HepG2 (cell line): ENCODE data around the gene ELAVL3. TPM values are rescaled to one million over a fixed set of nuclear protein-coding genes. Genes with fewer than 3 reads are reported as not detected.

Experiments used
- ELF4 ChIP-seq: sonication (generic); formaldehyde crosslinking; IDR thresholded peaks from 2 replicates; pipeline ENCODE4 v1.5.0; 2020; ENCODE audit warnings: missing genetic modification reagents, mild to moderate bottlenecking, moderate library complexity, borderline replicate concordance
- HHEX ChIP-seq: IDR thresholded peaks from 2 replicates; pipeline ENCODE4 v1.6.1; 2016; ENCODE audit warnings: control low read depth
- POLR2A ChIP-seq, 2 experiments: IDR thresholded peaks; 2 replicates each; pipeline ENCODE4 v1.6.1; 2011; ENCODE audit warnings: low read depth in 2 of 2, low read length in 2 of 2, mild to moderate bottlenecking in 1 of 2, moderate library complexity in 1 of 2; ENCODE audit not compliant: insufficient read depth in 1 of 2
- SP5 ChIP-seq: IDR thresholded peaks from 2 replicates; pipeline ENCODE4 v1.6.1; 2016; ENCODE audit warnings: low read depth, borderline replicate concordance
- YEATS2 ChIP-seq: sonication (generic); formaldehyde crosslinking; IDR thresholded peaks from 2 replicates; pipeline ENCODE4 v1.4.0; 2020; ENCODE audit warnings: missing genetic modification reagents, borderline replicate concordance
- ZMYM2 ChIP-seq: sonication (generic); formaldehyde crosslinking; IDR thresholded peaks from 2 replicates; pipeline ENCODE4 v1.8.0; 2022; ENCODE audit warnings: mild to moderate bottlenecking, missing genetic modification reagents
- ZNF660 ChIP-seq: sonication (generic); formaldehyde crosslinking; IDR thresholded peaks from 2 replicates; pipeline ENCODE4 v1.5.1; 2020; ENCODE audit warnings: mild to moderate bottlenecking, low read depth, missing genetic modification reagents, borderline replicate concordance
- polyA plus RNA-seq, 8 experiments: library from polyadenylated mRNA; depleted of rRNA in 3 of 8; stranded (reverse) in 7 of 8; unstranded in 1 of 8; fragments of >200 nt; fragmentation: Illumina TruSeq in 4 of 8; extraction: Trizol in 4 of 8; gene quantifications; 2 replicates each; pipeline versions ENCODE4 v1.2.1 to v1.2.3, GENCODE V29; 2011 to 2016; ENCODE audit warnings: low read depth in 4 of 8, missing spikeins in 1 of 8, mixed read lengths in 1 of 8; ENCODE audit not compliant: insufficient read depth in 1 of 8
- total RNA-seq, 5 experiments: library from RNA; depleted of rRNA; stranded (reverse); fragments of >200 nt; fragmentation: Illumina TruSeq; extraction: Trizol; gene quantifications; 2 replicates each; pipeline ENCODE4 v1.2.3, GENCODE V29; 2016; ENCODE audit warnings: low read depth in 1 of 5
- TF ChIP-seq, protein P1 (sequence below): sonication (generic); formaldehyde crosslinking; IDR thresholded peaks from 2 replicates; pipeline ENCODE4 v1.5.0; 2020; ENCODE audit warnings: mild to moderate bottlenecking, missing genetic modification reagents, borderline replicate concordance
- TF ChIP-seq, protein P2 (sequence below): sonication (generic); formaldehyde crosslinking; IDR thresholded peaks from 2 replicates; pipeline ENCODE4 v1.9.0; 2021; ENCODE audit warnings: mild to moderate bottlenecking, missing genetic modification reagents
- TF ChIP-seq, protein P3 (sequence below): sonication (generic); formaldehyde crosslinking; IDR thresholded peaks from 2 replicates; pipeline ENCODE4 v1.5.1; 2020; ENCODE audit warnings: mild to moderate bottlenecking, missing genetic modification reagents

ELAVL3 gene
- total and polyA plus RNA-seq, 2 of the 13 experiments (the other 11 are each of a cell fraction or from before 2014, with no cell fraction given): 0.03 TPM; not detected in 1

DNA sequence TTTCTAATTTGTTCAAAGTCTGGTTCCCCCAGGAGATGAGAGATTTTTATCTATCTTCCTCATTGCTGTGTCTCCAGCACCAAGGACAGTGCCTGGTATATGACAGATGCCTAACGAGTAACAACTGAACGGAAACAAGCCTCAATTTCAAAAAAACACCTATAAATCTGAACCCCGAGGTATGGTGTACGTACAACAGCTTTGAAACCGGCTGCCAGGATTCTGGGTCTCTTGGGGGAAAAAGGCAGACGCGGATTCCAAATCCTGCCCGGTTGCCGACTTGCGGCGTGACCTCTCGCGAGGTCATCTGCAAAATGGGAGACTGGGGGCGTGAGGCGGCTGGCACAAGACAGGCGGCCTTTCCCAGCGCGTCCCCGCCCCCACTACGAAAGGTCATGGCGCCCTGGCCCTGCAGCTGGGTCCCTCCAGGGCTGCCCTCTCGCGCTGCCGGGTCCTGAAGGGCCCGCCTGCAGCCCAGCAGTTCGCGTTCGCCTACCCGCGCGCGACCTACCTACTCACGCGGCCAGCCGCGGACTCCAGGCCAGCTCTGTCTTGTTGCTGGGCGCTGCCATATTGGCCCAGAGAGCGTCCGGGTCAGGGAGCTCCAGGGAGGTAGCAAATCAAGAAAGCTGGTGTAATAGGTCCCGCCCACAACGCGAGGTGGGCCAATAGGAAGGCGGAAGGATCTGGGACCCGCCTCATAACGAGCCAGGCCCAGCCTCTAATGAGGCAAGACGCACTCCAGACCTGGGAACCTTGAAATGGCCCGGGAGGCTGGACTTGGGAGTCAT, 47.9 kb upstream of the ELAVL3 start, which contains the start of gene ECSIT (continued):
- TF ChIP-seq, protein P1, sequence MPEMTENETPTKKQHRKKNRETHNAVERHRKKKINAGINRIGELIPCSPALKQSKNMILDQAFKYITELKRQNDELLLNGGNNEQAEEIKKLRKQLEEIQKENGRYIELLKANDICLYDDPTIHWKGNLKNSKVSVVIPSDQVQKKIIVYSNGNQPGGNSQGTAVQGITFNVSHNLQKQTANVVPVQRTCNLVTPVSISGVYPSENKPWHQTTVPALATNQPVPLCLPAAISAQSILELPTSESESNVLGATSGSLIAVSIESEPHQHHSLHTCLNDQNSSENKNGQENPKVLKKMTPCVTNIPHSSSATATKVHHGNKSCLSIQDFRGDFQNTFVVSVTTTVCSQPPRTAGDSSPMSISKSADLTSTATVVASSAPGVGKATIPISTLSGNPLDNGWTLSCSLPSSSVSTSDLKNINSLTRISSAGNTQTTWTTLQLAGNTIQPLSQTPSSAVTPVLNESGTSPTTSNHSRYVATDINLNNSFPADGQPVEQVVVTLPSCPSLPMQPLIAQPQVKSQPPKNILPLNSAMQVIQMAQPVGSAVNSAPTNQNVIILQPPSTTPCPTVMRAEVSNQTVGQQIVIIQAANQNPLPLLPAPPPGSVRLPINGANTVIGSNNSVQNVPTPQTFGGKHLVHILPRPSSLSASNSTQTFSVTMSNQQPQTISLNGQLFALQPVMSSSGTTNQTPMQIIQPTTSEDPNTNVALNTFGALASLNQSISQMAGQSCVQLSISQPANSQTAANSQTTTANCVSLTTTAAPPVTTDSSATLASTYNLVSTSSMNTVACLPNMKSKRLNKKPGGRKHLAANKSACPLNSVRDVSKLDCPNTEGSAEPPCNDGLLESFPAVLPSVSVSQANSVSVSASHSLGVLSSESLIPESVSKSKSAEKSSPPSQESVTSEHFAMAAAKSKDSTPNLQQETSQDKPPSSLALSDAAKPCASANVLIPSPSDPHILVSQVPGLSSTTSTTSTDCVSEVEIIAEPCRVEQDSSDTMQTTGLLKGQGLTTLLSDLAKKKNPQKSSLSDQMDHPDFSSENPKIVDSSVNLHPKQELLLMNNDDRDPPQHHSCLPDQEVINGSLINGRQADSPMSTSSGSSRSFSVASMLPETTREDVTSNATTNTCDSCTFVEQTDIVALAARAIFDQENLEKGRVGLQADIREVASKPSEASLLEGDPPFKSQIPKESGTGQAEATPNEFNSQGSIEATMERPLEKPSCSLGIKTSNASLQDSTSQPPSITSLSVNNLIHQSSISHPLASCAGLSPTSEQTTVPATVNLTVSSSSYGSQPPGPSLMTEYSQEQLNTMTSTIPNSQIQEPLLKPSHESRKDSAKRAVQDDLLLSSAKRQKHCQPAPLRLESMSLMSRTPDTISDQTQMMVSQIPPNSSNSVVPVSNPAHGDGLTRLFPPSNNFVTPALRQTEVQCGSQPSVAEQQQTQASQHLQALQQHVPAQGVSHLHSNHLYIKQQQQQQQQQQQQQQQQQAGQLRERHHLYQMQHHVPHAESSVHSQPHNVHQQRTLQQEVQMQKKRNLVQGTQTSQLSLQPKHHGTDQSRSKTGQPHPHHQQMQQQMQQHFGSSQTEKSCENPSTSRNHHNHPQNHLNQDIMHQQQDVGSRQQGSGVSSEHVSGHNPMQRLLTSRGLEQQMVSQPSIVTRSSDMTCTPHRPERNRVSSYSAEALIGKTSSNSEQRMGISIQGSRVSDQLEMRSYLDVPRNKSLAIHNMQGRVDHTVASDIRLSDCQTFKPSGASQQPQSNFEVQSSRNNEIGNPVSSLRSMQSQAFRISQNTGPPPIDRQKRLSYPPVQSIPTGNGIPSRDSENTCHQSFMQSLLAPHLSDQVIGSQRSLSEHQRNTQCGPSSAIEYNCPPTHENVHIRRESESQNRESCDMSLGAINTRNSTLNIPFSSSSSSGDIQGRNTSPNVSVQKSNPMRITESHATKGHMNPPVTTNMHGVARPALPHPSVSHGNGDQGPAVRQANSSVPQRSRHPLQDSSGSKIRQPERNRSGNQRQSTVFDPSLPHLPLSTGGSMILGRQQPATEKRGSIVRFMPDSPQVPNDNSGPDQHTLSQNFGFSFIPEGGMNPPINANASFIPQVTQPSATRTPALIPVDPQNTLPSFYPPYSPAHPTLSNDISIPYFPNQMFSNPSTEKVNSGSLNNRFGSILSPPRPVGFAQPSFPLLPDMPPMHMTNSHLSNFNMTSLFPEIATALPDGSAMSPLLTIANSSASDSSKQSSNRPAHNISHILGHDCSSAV (CRISPR knock-in tag): no peak
- TF ChIP-seq YEATS2 (peak; percentile 84; the same call in 1 of the 2 replicates), SP5 (CRISPR knock-in tag) (0 out of 2 replicates have a peak, but pooled peaks have one; percentile 43), POLR2A (IDR thresholded peaks at IDR 0.05; ENCODE audit: insufficient read depth in 1 of 2, low read depth in 2 of 2, low read length in 2 of 2) (peak; percentile 75 to 80), ZNF660 (CRISPR knock-in tag) (no peak), ELF4 (CRISPR knock-in tag) (peak; percentile 74; the same call in 1 of the 2 replicates), HHEX (CRISPR knock-in tag) (no peak), ZMYM2 (0 out of 2 replicates have a peak, but pooled peaks have one; percentile 6)
- TF ChIP-seq, protein P2, sequence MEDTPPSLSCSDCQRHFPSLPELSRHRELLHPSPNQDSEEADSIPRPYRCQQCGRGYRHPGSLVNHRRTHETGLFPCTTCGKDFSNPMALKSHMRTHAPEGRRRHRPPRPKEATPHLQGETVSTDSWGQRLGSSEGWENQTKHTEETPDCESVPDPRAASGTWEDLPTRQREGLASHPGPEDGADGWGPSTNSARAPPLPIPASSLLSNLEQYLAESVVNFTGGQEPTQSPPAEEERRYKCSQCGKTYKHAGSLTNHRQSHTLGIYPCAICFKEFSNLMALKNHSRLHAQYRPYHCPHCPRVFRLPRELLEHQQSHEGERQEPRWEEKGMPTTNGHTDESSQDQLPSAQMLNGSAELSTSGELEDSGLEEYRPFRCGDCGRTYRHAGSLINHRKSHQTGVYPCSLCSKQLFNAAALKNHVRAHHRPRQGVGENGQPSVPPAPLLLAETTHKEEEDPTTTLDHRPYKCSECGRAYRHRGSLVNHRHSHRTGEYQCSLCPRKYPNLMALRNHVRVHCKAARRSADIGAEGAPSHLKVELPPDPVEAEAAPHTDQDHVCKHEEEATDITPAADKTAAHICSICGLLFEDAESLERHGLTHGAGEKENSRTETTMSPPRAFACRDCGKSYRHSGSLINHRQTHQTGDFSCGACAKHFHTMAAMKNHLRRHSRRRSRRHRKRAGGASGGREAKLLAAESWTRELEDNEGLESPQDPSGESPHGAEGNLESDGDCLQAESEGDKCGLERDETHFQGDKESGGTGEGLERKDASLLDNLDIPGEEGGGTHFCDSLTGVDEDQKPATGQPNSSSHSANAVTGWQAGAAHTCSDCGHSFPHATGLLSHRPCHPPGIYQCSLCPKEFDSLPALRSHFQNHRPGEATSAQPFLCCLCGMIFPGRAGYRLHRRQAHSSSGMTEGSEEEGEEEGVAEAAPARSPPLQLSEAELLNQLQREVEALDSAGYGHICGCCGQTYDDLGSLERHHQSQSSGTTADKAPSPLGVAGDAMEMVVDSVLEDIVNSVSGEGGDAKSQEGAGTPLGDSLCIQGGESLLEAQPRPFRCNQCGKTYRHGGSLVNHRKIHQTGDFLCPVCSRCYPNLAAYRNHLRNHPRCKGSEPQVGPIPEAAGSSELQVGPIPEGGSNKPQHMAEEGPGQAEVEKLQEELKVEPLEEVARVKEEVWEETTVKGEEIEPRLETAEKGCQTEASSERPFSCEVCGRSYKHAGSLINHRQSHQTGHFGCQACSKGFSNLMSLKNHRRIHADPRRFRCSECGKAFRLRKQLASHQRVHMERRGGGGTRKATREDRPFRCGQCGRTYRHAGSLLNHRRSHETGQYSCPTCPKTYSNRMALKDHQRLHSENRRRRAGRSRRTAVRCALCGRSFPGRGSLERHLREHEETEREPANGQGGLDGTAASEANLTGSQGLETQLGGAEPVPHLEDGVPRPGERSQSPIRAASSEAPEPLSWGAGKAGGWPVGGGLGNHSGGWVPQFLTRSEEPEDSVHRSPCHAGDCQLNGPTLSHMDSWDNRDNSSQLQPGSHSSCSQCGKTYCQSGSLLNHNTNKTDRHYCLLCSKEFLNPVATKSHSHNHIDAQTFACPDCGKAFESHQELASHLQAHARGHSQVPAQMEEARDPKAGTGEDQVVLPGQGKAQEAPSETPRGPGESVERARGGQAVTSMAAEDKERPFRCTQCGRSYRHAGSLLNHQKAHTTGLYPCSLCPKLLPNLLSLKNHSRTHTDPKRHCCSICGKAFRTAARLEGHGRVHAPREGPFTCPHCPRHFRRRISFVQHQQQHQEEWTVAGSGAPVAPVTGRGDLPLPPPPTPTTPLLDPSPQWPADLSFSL (CRISPR knock-in tag): no peak
- TF ChIP-seq, protein P3, sequence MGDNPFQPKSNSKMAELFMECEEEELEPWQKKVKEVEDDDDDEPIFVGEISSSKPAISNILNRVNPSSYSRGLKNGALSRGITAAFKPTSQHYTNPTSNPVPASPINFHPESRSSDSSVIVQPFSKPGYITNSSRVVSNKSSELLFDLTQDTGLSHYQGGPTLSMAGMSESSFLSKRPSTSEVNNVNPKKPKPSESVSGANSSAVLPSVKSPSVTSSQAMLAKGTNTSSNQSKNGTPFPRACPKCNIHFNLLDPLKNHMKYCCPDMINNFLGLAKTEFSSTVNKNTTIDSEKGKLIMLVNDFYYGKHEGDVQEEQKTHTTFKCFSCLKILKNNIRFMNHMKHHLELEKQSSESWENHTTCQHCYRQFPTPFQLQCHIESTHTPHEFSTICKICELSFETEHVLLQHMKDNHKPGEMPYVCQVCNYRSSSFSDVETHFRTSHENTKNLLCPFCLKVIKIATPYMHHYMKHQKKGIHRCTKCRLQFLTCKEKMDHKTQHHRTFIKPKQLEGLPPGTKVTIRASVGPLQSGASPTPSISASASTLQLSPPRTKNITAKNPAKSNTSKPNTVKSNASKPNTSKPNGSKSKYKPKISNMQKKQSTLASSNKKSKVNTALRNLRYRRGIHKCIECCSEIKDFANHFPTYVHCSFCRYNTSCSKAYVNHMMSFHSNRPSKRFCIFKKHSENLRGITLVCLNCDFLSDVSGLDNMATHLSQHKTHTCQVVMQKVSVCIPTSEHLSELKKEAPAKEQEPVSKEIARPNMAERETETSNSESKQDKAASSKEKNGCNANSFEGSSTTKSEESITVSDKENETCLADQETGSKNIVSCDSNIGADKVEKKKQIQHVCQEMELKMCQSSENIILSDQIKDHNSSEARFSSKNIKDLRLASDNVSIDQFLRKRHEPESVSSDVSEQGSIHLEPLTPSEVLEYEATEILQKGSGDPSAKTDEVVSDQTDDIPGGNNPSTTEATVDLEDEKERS (CRISPR knock-in tag): peak; percentile 78; the same call in 1 of the 2 replicates
